GM12801 (cell line): Measurements from ENCODE around the gene OS9.

Source experiments
- CTCF ChIP-seq: IDR thresholded peaks from one replicate; pipeline ENCODE4 v1.5.1; 2011; ENCODE audit warnings: control low read depth; ENCODE audit not compliant: insufficient read length; ENCODE audit errors: extremely low read depth

Gene OS9

GRCh38 chr12:57731411-57732080, 37.6 kb downstream of the OS9 start:
- TF ChIP-seq CTCF, result no peak

- no peak for TF ChIP-seq CTCF
These were observed 38.3 kb downstream of the OS9 start for GRCh38 chr12:57732270-57732669.

- TF ChIP-seq CTCF, result no peak
These were observed 39.0 kb downstream of the OS9 start for GRCh38 chr12:57732726-57733593.

- TF ChIP-seq CTCF, result no peak
These were observed 40.0 kb downstream of the OS9 start for GRCh38 chr12:57733928-57734327.

GRCh38 chr12:57734591-57734990, 40.7 kb downstream of the OS9 start:
- TF ChIP-seq CTCF, result no peak

- TF ChIP-seq CTCF, result no peak
These were observed 41.4 kb downstream of the OS9 start for GRCh38 chr12:57735198-57735855.
